Measurements from ENCODE around the gene KRTAP29-1.
"Not testable (repeated sequence)": the region's sequence is repeated elsewhere in the genome, so short reads cannot be mapped to it uniquely, and the experiment has no call there.

The KRTAP29-1 gene, protein sequence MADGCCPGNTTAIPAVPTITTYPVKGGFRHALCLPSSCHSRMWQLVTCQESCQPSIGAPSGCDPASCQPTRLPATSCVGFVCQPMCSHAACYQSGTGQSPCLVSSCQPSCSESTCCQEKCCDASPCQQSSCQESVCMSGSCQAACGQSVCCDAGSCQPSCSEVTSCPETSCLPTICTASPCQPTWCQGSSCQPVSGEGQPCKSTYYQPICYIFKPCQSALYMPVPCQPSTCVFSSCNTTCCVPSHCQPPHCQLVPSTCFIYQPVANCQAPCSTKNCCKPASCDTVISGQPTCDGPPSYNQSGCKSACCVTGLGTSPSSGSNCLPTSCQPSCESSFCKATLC

DNA sequence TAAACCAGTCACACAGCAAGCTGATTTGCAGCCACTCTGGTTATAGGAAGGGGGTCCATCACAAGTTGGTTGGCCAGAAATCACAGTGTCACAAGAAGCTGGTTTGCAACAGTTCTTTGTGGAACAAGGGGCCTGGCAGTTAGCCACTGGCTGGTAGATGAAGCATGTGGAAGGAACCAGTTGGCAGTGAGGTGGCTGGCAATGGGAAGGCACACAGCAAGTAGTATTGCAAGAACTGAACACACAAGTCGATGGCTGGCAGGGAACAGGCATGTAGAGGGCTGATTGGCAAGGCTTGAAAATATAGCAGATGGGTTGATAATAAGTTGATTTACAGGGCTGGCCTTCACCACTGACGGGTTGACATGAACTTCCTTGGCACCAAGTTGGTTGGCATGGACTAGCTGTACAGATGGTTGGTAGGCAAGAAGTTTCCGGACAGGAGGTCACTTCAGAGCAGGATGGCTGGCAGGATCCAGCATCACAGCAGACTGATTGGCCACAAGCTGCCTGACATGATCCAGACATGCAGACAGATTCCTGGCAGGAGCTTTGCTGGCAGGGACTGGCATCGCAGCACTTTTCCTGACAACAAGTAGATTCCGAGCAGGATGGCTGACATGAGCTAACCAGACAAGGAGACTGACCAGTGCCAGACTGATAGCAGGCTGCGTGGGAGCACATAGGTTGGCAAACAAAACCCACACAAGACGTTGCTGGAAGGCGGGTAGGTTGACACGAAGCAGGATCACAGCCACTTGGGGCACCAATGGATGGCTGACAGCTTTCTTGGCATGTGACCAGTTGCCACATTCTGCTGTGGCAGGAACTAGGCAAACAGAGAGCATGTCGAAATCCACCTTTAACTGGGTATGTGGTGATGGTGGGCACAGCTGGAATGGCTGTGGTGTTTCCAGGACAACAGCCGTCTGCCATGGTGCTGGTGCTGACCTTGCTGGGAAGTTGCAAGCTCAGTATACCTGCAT is at the start of gene KRTAP29-1:
TSS of gene KRTAP29-1 (minus strand) at position 936 of the 986 bp plus-strand sequence. CDS start at position 936, 0 bp downstream.
- H3K4me2 ChIP-seq: no peak within 1 kb of the TSS

DNA sequence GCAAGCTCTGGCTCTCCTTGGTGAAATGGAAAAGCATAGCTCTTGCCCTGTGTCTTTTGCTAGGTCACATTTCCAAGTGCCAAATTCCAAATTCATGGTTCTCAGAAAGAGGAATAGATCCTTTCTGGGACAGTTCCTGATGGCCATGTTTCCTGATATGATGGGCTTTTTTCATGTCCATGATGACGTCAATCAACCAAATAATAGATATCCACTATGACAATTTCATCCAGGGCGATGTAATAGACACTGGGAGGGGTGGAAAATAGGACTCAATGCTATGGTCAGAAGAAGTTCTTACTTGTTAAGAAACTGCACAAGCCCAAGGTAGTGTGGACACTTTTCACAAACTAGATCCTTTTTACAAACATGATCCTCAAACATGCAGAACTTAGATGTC is 48.5 kb upstream of the KRTAP29-1 start:
- no peaks in the 10 kb centered on the region for H3K4me1 ChIP-seq
- H3K9ac ChIP-seq: no peak overlapping the region
- H3K27me3 ChIP-seq: no peaks in the 10 kb centered on the region
- no peak overlapping the region for H3K4me3 ChIP-seq
- H3K36me3 ChIP-seq: no peaks in the 10 kb centered on the region
- no peak overlapping the region for H3K4me2 ChIP-seq
- no peaks in the 10 kb centered on the region for H3K9me3 ChIP-seq
- H3K27ac ChIP-seq: no peak overlapping the region
- no peaks in the 10 kb centered on the region for H4K20me1 ChIP-seq
- TF ChIP-seq Cebpa-rat (IDR thresholded peaks at IDR 0.05): no peak

More for the DNA sequence above, at the start of gene KRTAP29-1:
- Histone ChIP-seq H3K9ac (no peak within 1 kb of the TSS), H3K36me3 (no peaks in the 10 kb centered on the region), H4K20me1 (no peaks in the 10 kb centered on the region), H3K9me3 (no peaks in the 10 kb centered on the region), H3K27ac (no peak within 1 kb of the TSS), H3K27me3 (no peaks in the 10 kb centered on the region), H3K4me3 (no peak within 1 kb of the TSS), H3K4me1 (peaks cover 5% of the 10 kb centered on the region)
- TF ChIP-seq Cebpa-rat (IDR thresholded peaks at IDR 0.05): no peak

DNA sequence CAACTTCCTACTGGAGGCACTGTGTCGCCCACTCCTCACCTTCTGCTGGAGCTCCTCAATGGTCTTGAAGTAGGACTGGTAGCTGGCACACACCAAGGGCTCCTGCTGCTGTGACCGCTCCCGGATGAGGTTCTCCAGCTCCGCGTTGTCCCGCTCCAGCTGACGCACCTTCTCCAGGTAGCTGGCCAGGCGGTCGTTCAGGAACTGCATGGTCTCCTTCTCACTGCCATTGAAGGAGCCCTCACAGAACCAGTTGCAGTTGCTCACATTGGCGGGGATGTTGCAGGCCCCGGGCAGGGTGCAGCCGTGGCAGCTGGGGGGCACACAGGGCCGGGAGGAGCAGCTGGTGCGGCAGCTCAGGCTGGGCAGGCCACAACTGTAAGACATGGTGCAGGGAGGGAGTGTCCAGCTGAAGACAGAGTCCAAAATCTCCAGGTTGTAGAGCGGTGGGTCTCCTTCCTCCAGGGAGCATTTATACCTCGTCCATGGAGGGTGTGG is 47.8 kb upstream of the KRTAP29-1 start, which contains the start of gene KRT33A:
TSS of gene KRT33A (minus strand) at position 448 of the 498 bp plus-strand sequence. CDS start at position 387, 61 bp downstream.
- not testable (repeated sequence) for H3K27me3 ChIP-seq, H4K20me1 ChIP-seq, H3K9me3 ChIP-seq, H3K4me2 ChIP-seq, H3K4me1 ChIP-seq, H3K27ac ChIP-seq, H3K36me3 ChIP-seq, H3K4me3 ChIP-seq, H3K9ac ChIP-seq

DNA sequence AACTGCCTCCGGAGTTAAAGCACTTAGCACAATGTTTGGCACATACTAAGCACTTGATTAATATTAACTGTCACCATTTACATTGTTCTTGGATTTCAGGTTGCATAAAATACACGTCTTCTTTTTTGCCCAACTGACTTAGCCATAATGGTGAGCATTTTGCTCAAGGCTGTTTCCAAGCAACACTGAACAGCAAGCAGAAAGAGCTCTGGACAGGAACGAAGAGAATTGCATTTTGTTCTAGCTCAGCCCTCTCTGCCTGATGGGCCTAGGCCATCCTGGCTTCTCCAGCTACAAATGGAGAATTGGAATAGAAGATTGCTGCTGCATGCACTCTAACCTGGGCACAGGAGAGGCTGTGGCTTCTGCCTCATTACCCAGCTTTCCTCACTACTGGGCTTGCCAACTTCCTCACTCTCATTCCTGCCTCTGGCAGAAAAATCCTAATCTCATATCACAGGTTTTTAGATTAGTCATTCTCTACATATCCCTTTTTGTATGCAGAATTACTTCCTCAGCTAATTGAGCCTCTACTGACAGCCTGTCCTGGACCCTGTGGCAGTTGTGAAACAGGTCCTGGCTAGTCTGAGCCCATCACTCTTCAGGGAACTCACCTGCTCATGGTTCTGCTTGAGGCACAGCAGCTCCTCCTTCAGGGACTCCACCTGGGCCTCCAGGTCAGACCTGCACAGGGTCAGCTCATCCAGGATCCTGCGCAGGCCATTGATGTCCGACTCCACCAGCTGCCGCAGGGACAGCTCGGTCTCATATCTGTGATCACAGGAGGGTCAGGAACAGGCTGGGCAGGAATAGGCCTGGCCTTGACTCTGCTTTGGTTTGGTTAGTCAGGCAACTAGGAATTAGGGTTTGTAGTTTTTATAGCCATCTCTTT is 45.5 kb upstream of the KRTAP29-1 start:
- Histone ChIP-seq H4K20me1 (no peaks in the 10 kb centered on the region), H3K9me3 (peaks cover 10% of the 10 kb centered on the region), H3K27ac (no peak overlapping the region), H3K27me3 (no peaks in the 10 kb centered on the region), H3K4me3 (no peak overlapping the region), H3K4me1 (no peaks in the 10 kb centered on the region), H3K4me2 (no peak overlapping the region), H3K36me3 (no peaks in the 10 kb centered on the region), H3K9ac (no peak overlapping the region)
- no peak for TF ChIP-seq Cebpa-rat (IDR thresholded peaks at IDR 0.05)

DNA sequence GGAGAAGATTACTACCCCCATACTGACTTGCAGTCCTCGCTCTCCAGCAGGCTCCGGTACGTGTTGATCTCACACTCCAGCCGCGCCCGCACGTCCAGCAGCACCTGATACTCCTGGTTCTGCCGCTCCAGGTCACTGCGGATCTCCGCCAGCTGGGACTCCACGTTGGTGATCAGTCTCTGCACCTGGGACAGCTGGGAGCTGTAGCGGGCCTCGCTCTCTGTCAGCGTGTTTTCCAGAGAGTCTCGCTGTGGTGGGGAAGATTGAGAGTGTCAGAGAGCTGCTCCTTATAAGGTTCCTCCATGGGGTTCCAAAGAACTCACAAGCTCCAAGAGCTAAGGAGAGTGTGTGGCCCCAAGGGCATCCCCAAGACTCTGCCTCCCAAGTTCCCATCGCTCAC is 43.8 kb upstream of the KRTAP29-1 start:
- H3K27me3 ChIP-seq, H3K9ac ChIP-seq, H4K20me1 ChIP-seq, H3K36me3 ChIP-seq, H3K27ac ChIP-seq, H3K4me2 ChIP-seq, H3K4me3 ChIP-seq, H3K4me1 ChIP-seq: not testable (repeated sequence)
- peaks cover 27% of the 10 kb centered on the region for H3K9me3 ChIP-seq

DNA sequence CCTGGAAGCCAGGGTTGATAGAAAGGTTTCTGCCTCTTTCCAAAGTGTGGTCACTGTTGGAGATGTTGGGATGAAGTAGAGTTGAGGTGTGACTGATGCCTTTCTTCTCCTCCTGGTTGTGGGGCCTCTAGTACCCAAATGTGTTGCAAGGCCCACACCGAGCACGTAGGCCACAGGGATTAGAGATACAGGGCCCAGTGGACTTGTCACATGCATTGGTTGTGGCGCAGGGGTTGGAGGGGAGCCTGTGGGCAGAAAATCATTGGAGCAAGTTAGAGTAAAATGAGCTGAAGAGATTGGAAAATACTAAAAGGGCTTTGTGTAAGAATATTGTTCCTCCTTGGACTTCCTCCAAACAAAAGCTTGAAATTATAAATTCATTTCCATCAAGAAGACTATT is 43.3 kb upstream of the KRTAP29-1 start:
- no peak for TF ChIP-seq Cebpa-rat (IDR thresholded peaks at IDR 0.05)
- Histone ChIP-seq H3K36me3 (no peaks in the 10 kb centered on the region), H3K4me3 (no peak overlapping the region), H4K20me1 (no peaks in the 10 kb centered on the region), H3K9ac (no peak overlapping the region), H3K4me2 (no peak overlapping the region), H3K9me3 (peaks cover 31% of the 10 kb centered on the region), H3K27ac (no peak overlapping the region), H3K27me3 (no peaks in the 10 kb centered on the region), H3K4me1 (no peaks in the 10 kb centered on the region)

DNA sequence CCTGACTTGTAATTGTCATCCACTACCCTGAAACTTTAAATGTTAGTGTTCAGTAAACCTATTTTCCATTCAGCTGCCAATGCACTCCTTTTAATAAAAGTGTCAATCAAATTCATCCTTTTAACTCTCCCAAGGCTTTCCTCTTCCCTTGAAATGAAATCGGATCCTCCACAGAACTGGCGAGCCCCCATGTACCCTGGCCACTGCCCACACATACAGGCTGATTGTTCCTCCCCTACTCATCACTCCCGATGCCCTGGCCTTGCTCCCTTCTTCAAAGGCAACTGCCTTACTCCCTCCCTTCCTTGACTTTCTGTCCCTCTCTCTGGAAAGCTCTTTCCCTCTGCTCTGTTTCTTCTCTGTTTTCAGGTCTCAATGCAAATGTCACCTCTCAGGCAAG is 40.4 kb upstream of the KRTAP29-1 start:
- Histone ChIP-seq H3K9ac (no peak overlapping the region), H3K27me3 (no peaks in the 10 kb centered on the region), H3K9me3 (peaks cover 34% of the 10 kb centered on the region), H3K4me1 (peaks cover 18% of the 10 kb centered on the region; the same call in 1 of the 2 replicates), H3K4me2 (no peak overlapping the region), H4K20me1 (no peaks in the 10 kb centered on the region), H3K4me3 (no peak overlapping the region), H3K27ac (no peak overlapping the region), H3K36me3 (no peaks in the 10 kb centered on the region)
- no peak for TF ChIP-seq Cebpa-rat (IDR thresholded peaks at IDR 0.05)

DNA sequence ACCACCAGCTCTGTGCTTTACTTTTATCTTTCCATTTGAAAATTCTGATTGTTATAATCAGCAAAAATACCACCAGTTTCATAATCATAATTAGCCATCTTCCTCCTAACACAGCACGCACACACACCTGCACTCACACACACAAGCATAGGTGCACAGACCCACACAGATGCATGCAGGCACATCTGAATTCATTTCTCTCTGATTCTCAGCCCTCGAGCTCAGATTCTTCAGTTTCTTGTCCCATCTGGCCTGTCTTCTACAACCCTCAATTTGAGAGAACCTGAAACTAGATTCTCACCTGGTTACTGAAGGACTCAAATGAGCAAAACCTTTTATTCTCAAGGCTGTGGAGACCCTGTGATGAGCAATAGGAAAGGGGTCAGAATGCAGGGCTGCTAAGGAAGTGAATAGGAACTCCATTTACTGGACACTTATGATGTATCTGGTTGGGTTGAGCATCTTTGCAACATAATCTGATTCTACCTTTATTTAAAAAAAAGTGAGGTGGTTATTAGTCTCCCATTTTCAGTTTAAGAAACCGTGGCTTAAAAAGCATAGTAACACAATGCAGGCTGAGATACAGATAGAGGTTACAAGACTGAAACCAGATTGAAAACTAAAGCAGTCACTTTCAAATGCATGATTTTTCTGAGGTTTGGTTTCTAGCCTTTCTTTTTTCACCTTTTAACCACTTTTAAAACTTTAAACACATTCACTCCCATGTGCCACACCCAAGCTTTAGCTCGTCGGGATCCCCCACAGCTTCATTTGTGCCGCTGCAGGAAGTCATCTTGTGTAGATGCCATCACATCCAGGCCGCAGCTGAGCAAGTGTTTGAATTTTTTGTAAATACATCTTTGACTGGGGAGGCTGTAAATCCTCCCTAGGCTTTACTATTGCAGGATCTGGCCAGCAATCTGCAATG is 38.5 kb upstream of the KRTAP29-1 start:
- H3K27me3 ChIP-seq: no peaks in the 10 kb centered on the region
- TF ChIP-seq Cebpa-rat (IDR thresholded peaks at IDR 0.05): no peak
- H3K9ac ChIP-seq: no peak overlapping the region
- no peak overlapping the region for H3K4me2 ChIP-seq
- no peak overlapping the region for H3K4me3 ChIP-seq
- H3K9me3 ChIP-seq: peaks cover 34% of the 10 kb centered on the region
- no peak overlapping the region for H3K27ac ChIP-seq
- no peaks in the 10 kb centered on the region for H3K36me3 ChIP-seq
- H3K4me1 ChIP-seq: peaks cover 18% of the 10 kb centered on the region; the same call in 1 of the 2 replicates
- H4K20me1 ChIP-seq: no peaks in the 10 kb centered on the region

Data from BLaER1 (cell line).